Measurements from ENCODE around the gene TIMM17A.

DNA sequence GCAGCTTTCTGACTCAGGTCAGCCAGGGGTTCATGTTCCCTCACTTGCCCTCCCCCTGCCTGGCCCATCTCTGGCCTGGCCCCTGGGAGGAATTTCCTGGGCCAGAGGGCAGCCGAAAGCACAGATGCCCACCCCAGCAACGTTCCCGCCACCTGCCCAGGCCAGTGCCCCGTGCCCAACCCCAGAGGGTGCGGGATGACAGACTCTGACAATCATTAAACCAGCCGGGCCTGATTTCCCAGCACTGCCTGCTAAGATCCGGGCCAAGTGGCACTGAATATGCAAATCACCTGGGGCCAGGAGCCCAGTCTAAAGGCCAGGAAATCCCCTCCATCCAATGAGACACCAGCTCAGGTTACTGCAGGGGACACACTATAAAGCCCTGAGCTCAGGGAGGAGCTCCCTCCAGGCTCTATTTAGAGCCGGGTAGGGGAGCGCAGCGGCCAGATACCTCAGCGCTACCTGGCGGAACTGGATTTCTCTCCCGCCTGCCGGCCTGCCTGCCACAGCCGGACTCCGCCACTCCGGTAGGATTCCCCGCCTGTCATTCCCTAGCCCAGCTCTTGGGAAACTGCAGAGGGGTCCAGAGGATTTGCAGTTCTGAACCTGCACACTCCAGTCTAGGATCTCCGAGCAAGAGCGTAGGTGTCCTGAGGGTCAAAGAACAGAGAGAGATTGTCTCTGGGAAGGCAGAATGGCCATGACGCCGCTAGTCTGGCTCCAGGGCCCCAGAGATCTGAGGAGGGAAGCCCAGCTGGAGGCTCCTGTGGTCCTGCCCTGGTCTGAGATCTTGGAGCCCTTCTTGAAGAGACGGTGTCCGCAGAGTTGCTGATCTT, 55.1 kb downstream of the TIMM17A start, which contains the start of gene ELF3:
- no peak for TF ChIP-seq POLR2A (IDR thresholded peaks at IDR 0.05; ENCODE audit: low read depth, low read length)
- TF ChIP-seq, protein P1, sequence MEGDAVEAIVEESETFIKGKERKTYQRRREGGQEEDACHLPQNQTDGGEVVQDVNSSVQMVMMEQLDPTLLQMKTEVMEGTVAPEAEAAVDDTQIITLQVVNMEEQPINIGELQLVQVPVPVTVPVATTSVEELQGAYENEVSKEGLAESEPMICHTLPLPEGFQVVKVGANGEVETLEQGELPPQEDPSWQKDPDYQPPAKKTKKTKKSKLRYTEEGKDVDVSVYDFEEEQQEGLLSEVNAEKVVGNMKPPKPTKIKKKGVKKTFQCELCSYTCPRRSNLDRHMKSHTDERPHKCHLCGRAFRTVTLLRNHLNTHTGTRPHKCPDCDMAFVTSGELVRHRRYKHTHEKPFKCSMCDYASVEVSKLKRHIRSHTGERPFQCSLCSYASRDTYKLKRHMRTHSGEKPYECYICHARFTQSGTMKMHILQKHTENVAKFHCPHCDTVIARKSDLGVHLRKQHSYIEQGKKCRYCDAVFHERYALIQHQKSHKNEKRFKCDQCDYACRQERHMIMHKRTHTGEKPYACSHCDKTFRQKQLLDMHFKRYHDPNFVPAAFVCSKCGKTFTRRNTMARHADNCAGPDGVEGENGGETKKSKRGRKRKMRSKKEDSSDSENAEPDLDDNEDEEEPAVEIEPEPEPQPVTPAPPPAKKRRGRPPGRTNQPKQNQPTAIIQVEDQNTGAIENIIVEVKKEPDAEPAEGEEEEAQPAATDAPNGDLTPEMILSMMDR (conservative IDR thresholded peaks at IDR 0.05; ENCODE audit: low read depth, low read length) = no peak
- no peak for TF ChIP-seq MAFK (IDR thresholded peaks at IDR 0.05; ENCODE audit: low read depth, low read length)
- TF ChIP-seq SMC3 (IDR thresholded peaks at IDR 0.05; ENCODE audit: low read depth, low read length) = no peak
- no peak for TF ChIP-seq RFX5 (IDR thresholded peaks at IDR 0.05; ENCODE audit: low read depth, low read length)
- TF ChIP-seq, protein P2, sequence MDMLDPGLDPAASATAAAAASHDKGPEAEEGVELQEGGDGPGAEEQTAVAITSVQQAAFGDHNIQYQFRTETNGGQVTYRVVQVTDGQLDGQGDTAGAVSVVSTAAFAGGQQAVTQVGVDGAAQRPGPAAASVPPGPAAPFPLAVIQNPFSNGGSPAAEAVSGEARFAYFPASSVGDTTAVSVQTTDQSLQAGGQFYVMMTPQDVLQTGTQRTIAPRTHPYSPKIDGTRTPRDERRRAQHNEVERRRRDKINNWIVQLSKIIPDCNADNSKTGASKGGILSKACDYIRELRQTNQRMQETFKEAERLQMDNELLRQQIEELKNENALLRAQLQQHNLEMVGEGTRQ (IDR thresholded peaks at IDR 0.05; ENCODE audit: low read depth, low read length) = no peak
- no peak for TF ChIP-seq CHD1 (IDR thresholded peaks at IDR 0.05; ENCODE audit: low read depth, low read length)
- no peak for TF ChIP-seq CEBPB (IDR thresholded peaks at IDR 0.05; ENCODE audit: low read depth, low read length)
- no peak for TF ChIP-seq NFE2L2 (IDR thresholded peaks at IDR 0.05; ENCODE audit: low read depth, low read length)
- no peak for TF ChIP-seq MAZ (IDR thresholded peaks at IDR 0.05; ENCODE audit: borderline replicate concordance, low read depth, low read length)
- no peak for TF ChIP-seq MXI1 (IDR thresholded peaks at IDR 0.05; ENCODE audit: borderline replicate concordance, low read depth, low read length)
- TF ChIP-seq FOS (IDR thresholded peaks at IDR 0.05; ENCODE audit: low read depth, low read length) = no peak
- TF ChIP-seq, protein P3, sequence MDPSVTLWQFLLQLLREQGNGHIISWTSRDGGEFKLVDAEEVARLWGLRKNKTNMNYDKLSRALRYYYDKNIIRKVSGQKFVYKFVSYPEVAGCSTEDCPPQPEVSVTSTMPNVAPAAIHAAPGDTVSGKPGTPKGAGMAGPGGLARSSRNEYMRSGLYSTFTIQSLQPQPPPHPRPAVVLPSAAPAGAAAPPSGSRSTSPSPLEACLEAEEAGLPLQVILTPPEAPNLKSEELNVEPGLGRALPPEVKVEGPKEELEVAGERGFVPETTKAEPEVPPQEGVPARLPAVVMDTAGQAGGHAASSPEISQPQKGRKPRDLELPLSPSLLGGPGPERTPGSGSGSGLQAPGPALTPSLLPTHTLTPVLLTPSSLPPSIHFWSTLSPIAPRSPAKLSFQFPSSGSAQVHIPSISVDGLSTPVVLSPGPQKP (IDR thresholded peaks at IDR 0.05; ENCODE audit: borderline replicate concordance, low read depth, low read length) = no peak

All from IMR-90 (cell line).